K562 (cell line): Measurements from ENCODE around the gene PPIP5K2. TPM values are rescaled to one million over a fixed set of nuclear protein-coding genes. Genes with fewer than 3 reads are reported as not detected.
A peak's percentile ranks its signal among the peaks of the same experiment; 100 is the strongest.

Source experiments
- CHD1 ChIP-seq: fragments of 200-600 bp; sonication (generic); IDR thresholded peaks from one replicate; pipeline ENCODE4 v1.6.1; 2012; ENCODE audit warnings: mild to moderate bottlenecking, moderate library complexity, low read length, inconsistent platforms
- CHD4 ChIP-seq: fragments of 200-600 bp; sonication (generic); IDR thresholded peaks from 3 replicates; pipeline ENCODE4 v1.6.1; 2012; ENCODE audit warnings: low read depth, mild to moderate bottlenecking, mixed read lengths, low read length, inconsistent platforms; ENCODE audit not compliant: insufficient read depth, insufficient replicate concordance, poor library complexity, severe bottlenecking
- E2F6 ChIP-seq, 2 experiments: IDR thresholded peaks; 2 replicates each; pipeline ENCODE4 v1.6.1; 2011; ENCODE audit warnings: borderline replicate concordance in 1 of 2, control low read depth in 1 of 2, low read depth in 1 of 2, low read length in 1 of 2, mild to moderate bottlenecking in 1 of 2, mixed read lengths in 1 of 2, moderate library complexity in 1 of 2; ENCODE audit not compliant: insufficient read depth in 1 of 2, insufficient read length in 1 of 2, poor library complexity in 1 of 2, severe bottlenecking in 1 of 2; ENCODE audit errors: extremely low read depth in 1 of 2
- HMGN3 ChIP-seq: IDR thresholded peaks from 2 replicates; pipeline ENCODE4 v1.6.1; 2011; ENCODE audit warnings: borderline replicate concordance, low read depth, mild to moderate bottlenecking, mixed read lengths, low read length; ENCODE audit not compliant: insufficient read length; ENCODE audit errors: extremely low read depth
- L3MBTL2 ChIP-seq: fragments of 450-650 bp; IDR thresholded peaks from 2 replicates; pipeline ENCODE4 v1.6.1; 2016; ENCODE audit warnings: mild to moderate bottlenecking, moderate library complexity
- POLR2G ChIP-seq: fragments of 200-400 bp; formaldehyde crosslinking; IDR thresholded peaks from 2 replicates; pipeline ENCODE4 v1.6.1; 2017; ENCODE audit warnings: low read depth, mild to moderate bottlenecking, antibody characterized with exemption, low read length, moderate library complexity
- SIN3A ChIP-seq, 2 experiments: fragments of 150-350 bp in 1 of 2; IDR thresholded peaks; 2 replicates each; pipeline ENCODE4 v1.6.1; 2011 to 2016; ENCODE audit warnings: borderline replicate concordance in 2 of 2, low read depth in 2 of 2, low read length in 2 of 2, mild to moderate bottlenecking in 2 of 2, moderate library complexity in 2 of 2; ENCODE audit not compliant: control insufficient read depth in 1 of 2
- SRSF1 ChIP-seq: fragments of 200-400 bp; formaldehyde crosslinking; IDR thresholded peaks from 2 replicates; pipeline ENCODE4 v1.6.1; 2017; ENCODE audit warnings: mild to moderate bottlenecking, low read depth, low read length, moderate library complexity
- STAT5A ChIP-seq: IDR thresholded peaks from 2 replicates; pipeline ENCODE4 v1.6.1; 2012; ENCODE audit warnings: low read length, inconsistent platforms, borderline replicate concordance
- SUPT5H ChIP-seq: fragments of 450-650 bp; IDR thresholded peaks from 2 replicates; pipeline ENCODE4 v1.6.1; 2016
- TEAD1 ChIP-seq, 2 experiments: fragments of 450-650 bp in 1 of 2; sonication (generic) in 1 of 2; formaldehyde crosslinking; IDR thresholded peaks; 2 replicates each; pipeline versions ENCODE4 v1.4.0 to v1.8.0; 2020 to 2022; ENCODE audit warnings: mild to moderate bottlenecking in 2 of 2, missing genetic modification reagents in 1 of 2
- ZBTB11 ChIP-seq, 3 experiments: fragments of 200-800 bp in 1 of 3; fragments of 250-450 bp in 1 of 3; fragments of 450-650 bp in 1 of 3; sonication (Bioruptor Pico) in 1 of 3; sonication (Bioruptor generic) in 1 of 3; formaldehyde crosslinking in 1 of 3; IDR thresholded peaks; 2 replicates each; pipeline versions ENCODE4 v1.6.1 to v1.8.0; 2016 to 2022; ENCODE audit warnings: mild to moderate bottlenecking in 2 of 3, missing genetic modification characterization in 2 of 3, missing compliant biosample characterization in 1 of 3, moderate library complexity in 1 of 3
- ZHX1 ChIP-seq: fragments of 150-350 bp; conservative IDR thresholded peaks from 2 replicates; pipeline ENCODE4 v1.6.1; 2014; ENCODE audit warnings: low read length
- ZNF586 ChIP-seq: fragments of 450-650 bp; formaldehyde crosslinking; conservative IDR thresholded peaks from 2 replicates; pipeline ENCODE4 v1.4.0; 2020; ENCODE audit warnings: mild to moderate bottlenecking, moderate library complexity
- ZSCAN29 ChIP-seq: fragments of 450-650 bp; IDR thresholded peaks from 2 replicates; pipeline ENCODE4 v1.6.1; 2017
- polyA plus RNA-seq, 8 experiments: library from polyadenylated mRNA; depleted of rRNA in 4 of 8; stranded (reverse) in 5 of 8; unstranded in 3 of 8; fragments of >200 nt; fragmentation: Nextera tagmentation in 2 of 8; fragmentation: Illumina TruSeq in 1 of 8; extraction: Ambion mirVana in 2 of 8; extraction: Trizol in 1 of 8; gene quantifications; 2 replicates each; pipeline versions ENCODE4 v1.2.1 to v1.2.3, GENCODE V29; 2011 to 2014; ENCODE audit warnings: inconsistent platforms in 1 of 8, missing spikeins in 1 of 8
- total RNA-seq, 7 experiments: library from RNA; depleted of rRNA in 6 of 7; stranded (reverse); fragments of >200 nt in 6 of 7; fragmentation: Illumina TruSeq in 2 of 7; extraction: Trizol in 2 of 7; gene quantifications; 2 replicates each; pipeline versions ENCODE4 v1.2.1 to v1.2.3, GENCODE V29; 2011 to 2021; ENCODE audit warnings: low replicate concordance in 1 of 7
- TF ChIP-seq, protein P1 (sequence below): sonication (generic); formaldehyde crosslinking; IDR thresholded peaks from 2 replicates; pipeline ENCODE4 v1.8.1; 2023; ENCODE audit warnings: mild to moderate bottlenecking, missing genetic modification reagents

PPIP5K2 gene
- total and polyA plus RNA-seq, 9 of the 15 experiments (the other 6 are each of a cell fraction or from before 2014, with no cell fraction given) = 39.4 to 150 (median 99.1) TPM

DNA sequence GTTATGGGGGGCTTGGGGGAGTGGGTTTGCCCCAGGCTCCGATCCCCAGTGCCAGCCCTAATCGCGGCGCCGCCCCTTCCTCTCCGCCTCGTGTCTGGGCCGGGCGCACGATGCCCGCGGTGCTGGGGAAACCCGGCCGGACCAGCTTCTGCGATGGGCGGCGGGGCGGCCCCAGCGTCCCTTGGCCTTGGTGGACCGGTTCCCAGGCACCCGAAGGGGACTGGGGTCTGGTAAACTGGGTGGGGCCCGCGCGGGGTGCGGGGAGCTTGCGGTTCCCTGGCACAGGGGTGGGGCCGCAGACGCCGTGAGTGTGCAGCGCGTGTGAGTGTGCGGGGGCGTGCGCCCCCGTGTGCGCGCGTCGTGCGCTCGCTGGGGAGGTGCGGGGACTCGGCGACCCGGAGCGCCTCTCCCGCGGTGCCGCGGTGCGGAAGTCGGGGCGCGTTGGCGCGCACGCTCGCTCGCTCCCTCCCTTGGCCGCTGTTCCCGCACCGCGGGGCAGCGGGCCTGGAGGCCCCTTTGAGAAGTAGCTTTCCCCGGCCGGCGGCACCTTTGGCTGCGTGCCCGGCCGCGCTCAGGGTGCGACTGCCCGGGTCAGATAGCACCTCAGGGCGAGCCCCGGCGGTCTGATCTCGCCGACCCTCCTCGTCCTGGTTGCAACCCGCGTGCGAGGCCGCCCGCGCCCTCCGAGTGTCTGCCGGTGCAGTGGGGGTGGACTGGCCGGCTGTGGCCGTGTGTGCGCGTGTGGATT is 139.0 kb downstream of the PPIP5K2 start (continued):
- TF ChIP-seq ZHX1 (no peak), L3MBTL2 (peak; percentile 76), SRSF1 (no peak), HMGN3 (peak; percentile 76), TEAD1 (CRISPR knock-in tag; IDR thresholded peaks at IDR 0.05) (no peak), STAT5A (no peak), ZBTB11 (CRISPR knock-in tag; IDR thresholded peaks at IDR 0.05) (peak in 1 of 3 experiments; percentile 63; a peak in 2 of 6 replicates), ZNF586 (CRISPR knock-in tag) (no peak), POLR2G (peak; percentile 81), ZSCAN29 (no peak), SUPT5H (peak; percentile 15; the same call in 1 of the 2 replicates), SIN3A (IDR thresholded peaks at IDR 0.05; ENCODE audit: borderline replicate concordance in 2 of 2, control insufficient read depth in 1 of 2, low read depth in 2 of 2, low read length in 2 of 2) (no peak), CHD1 (peak; percentile 42), CHD4 (no peak), E2F6 (IDR thresholded peaks at IDR 0.05; ENCODE audit: borderline replicate concordance in 1 of 2, extremely low read depth in 1 of 2, insufficient read depth in 1 of 2, insufficient read length in 1 of 2, low read depth in 1 of 2, low read length in 1 of 2, poor library complexity in 1 of 2, severe bottlenecking in 1 of 2) (peak; percentile 68 to 70)
- TF ChIP-seq, protein P1, sequence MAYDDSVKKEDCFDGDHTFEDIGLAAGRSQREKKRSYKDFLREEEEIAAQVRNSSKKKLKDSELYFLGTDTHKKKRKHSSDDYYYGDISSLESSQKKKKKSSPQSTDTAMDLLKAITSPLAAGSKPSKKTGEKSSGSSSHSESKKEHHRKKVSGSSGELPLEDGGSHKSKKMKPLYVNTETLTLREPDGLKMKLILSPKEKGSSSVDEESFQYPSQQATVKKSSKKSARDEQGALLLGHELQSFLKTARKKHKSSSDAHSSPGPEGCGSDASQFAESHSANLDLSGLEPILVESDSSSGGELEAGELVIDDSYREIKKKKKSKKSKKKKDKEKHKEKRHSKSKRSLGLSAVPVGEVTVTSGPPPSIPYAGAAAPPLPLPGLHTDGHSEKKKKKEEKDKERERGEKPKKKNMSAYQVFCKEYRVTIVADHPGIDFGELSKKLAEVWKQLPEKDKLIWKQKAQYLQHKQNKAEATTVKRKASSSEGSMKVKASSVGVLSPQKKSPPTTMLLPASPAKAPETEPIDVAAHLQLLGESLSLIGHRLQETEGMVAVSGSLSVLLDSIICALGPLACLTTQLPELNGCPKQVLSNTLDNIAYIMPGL (CRISPR knock-in tag) = 0 out of 2 replicates have a peak, but pooled peaks have one; percentile 23
